ENCODE data around the gene LITAF.

Gene LITAF

DNA sequence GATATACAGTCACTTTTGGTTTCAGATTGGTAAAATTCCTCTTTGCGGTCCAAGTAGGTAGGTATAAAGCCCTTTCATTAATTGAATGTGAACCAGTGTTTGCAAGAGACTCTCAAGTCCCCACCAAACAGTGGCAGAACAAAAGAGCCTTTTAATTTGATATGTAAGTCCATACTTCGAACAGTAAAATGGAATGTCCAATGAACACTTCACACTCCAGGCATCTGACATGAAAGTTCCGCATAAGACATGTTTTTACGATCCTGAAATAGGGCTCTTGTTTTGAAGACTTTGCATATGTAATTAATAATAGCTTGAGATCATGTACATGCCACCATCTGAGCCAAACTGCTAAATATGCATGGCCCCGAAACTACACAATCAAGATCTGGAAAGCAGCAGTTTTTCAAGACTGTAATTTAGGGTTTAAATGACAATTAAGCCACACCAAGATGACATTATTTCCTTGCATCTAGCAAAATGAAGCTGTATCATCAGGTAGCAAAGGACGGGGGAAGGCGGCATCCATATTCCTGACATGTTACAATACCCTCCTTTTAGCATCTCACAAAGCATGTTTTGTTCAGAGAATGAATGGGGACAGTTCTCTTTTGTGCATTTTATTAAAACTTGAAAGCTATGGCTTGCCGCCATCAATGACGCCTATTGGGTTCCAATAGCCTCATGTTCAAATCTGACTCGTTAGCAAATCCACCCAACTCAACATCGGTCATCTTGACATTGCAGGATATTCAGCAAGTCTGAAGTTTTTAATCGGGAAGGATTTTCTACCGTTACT is 39.4 kb downstream of the LITAF start:
- DNase-seq, result no peak

DNA sequence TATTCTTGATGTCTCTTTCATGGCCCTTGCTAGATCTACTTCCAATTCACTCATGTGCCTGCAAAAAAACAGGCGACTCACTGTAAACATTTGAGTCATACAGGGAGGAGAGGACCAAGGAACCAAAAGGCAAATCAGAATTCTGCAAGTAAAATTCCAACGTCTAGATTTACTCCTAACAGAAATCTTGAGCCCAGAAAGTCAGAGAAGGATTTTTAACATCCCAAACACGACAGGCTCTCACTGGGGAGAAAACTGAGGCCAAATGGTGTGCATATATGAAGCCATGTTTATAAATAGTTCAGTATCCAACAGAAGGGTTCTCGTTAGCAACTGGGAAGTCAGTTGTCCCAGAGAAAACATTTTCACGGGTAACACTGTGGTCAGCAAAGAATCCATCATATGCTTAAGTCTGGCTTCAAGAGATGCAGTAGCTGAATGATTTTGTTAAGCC is 40.1 kb downstream of the LITAF start:
- DNase-seq, result no peak

DNA sequence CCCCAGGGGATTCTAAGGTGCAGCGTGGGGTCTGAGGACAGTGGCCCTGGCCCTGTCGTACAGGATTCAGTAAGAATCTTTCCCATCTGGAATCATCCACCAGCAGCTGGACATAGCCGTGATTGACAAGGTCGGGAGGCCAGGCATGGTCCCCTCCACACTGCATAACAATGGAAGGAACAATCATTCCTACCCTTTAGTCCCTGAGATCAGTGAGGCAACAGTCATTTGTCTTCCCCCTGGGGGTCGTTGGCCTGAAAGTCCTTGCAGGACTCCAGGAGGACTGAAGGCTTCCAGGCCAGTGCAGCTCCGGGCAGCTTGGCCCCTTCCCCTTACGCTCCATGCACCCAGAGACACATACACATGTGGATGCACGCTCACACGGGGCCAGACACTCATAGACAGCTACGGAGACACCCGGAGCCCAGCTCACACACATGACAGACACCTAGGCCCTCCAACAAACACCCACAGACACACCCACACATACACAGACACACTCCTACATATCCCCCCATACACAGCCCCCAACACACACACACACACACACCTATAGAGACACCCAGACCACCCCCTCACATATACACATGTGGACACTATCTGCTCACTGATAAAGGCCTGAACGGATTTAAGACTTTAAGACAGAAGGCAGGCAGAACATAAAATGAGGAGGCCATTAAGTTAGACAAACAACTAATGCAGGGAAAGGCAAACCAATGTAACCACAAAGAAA is 42.9 kb downstream of the LITAF start:
- DNase-seq, result no peak

DNA sequence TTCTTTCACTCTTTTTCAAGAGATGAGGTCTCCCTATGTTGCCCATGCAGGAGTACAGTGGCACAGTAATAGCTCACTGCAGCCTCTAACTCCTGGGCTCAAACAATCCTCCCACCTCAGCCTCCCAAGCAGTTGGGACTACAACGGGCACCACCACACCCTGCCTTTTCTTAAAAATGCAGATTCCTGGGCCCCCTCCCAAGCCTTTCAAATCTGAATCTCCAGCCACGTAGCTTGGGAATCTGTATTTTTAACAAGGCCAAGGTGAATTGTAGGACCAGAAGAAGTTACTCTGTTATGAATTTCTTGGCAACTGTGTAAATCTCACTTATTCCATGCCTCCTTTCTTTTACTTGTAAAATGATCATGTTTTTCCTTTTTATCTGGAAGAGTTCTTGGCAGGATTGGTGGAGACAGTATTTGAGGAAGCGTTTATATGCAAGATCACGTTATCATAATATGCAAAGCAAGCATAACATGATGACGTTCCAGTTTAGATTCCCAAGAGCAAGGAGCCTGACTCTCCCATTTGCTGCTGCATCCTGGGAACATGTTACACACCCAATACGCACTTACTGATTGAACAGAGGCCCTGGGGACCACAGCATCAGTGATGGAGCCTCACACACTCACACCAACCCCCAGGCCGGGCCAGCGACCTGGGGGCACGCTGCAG is 44.5 kb downstream of the LITAF start:
- no peak for DNase-seq

DNA sequence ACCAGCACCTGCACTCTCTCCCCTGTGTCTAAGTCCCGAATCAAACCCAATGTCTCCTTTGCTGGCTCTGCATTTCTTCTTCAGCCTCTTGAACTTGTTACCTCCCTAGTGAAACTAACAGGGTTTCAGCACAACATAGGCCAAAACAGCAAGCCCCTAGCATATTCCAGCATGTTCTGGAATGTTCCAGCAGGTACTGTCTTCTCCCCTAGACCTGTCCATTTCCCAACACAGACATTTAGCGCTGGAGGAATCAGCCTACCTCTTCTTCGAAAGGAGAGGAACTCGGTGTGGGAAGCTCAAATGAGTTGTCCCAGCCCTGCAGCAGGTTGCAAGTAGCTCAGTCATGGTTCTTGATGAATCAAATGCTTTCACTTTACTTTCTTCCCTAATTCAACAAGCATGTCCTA is 47.1 kb downstream of the LITAF start:
- DNase-seq, result no peak

DNA sequence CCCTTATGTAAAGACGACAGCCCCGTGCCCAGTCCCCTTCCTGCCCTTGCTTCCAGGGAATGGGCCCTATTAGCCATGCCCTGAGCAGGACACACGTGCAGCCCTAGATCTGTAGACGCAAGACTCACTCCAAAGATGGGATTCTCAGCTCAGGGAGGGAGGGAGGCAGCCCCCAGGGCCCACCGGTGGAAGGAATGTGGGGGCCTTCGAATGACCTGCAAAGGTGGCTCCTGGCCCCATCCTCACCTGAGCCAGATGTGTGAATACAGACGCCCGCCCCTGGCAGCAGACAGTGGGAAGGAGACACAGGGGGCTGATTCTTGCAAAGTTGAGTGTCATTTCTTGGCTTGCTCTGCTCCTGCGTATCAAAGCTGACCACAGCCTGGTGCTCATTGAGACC is 47.8 kb downstream of the LITAF start:
- no peak for DNase-seq

DNA sequence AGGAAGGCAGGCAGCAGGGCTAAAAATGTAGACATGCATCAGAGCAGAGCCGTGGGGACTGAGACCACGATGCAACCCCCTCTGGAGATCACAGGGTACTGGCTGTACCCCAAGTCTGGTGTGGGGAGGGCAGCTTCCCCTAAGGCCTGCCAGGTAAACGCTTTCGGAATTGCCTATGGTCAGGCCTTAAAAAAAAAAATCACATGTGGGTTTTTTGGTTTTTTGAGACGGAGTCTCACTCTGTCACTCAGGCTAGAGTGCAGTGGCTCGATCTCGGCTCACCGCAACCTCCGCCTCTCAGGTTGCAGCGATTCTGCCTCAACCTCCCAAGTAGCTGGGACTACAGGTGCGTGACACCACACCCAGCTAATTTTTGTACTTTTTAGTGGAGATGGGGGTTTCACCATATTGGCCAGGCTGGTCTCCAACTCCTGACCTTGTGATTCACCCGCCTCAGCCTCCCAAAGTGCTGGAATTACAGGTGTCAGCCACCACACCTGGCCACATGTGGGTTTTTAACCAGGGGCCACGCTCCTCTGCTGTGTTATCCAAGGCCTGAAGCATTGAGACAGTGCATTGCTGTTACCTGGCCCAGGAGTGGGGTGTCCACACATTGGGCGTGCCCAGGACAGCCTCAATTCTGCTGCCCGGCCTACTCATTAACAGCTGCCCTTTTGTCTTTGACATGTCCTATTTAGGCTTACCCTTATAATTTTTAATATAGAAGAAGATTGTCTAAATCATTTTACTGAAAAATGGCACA is 50.4 kb downstream of the LITAF start:
- no peak for DNase-seq

DNA sequence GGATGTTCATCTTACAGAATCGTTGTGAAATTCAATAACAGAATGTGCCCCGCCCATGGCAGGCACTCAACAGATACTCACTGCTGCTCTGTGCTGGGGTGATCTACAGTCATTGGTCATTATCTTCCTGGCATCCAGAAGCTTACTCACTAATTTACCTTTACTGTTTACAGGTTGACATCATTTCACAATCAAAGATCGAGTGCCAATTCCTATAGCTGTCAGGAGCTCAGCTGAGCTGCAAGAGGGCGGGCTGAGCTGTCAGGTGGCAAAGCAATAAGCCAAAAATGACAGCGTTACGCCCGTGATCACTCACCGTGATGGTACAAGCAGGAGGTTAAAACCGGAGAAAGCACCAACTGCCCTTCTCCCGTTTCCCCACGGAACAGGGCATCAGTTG is 51.2 kb downstream of the LITAF start:
- no peak for DNase-seq

DNA sequence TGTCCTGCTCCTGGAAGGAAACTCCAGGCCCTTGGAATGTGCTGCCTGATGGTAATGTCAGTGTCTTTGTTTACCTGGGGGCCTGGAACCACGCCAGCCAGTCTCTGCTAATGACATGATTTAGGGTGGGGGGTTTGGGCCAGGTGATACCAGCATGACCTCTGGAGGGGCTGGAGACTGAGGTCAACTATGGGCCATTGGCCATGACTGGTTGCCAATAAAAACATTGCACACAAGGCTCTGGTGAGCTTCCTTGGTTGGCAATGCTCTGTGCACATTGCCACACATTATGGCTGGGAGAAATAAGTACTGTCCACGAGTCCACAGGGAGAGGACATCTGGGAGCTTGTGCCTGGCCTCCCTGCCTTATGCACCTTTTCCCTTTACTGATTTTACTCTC is 52.5 kb downstream of the LITAF start:
- no peak for DNase-seq

DNA sequence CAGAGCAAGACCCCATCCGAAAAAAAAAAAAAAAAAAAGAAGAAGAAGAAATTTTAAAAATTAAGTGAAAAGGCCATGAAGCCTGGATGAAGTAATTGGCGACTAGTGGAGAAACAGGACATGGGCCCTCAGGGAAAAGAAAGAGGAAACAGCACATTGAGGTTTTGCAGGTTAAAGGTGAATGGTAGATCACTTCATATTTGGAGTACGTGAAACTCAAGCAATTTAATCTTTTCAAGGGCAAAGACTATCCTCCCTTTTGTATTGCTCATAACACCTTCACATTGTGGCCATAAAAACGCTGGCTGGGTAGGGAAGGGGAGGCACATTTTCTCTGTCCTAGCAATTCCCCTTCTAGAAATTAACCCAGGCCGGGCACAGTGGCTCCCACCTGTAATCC is 53.1 kb downstream of the LITAF start:
- DNase-seq, result no peak

DNA sequence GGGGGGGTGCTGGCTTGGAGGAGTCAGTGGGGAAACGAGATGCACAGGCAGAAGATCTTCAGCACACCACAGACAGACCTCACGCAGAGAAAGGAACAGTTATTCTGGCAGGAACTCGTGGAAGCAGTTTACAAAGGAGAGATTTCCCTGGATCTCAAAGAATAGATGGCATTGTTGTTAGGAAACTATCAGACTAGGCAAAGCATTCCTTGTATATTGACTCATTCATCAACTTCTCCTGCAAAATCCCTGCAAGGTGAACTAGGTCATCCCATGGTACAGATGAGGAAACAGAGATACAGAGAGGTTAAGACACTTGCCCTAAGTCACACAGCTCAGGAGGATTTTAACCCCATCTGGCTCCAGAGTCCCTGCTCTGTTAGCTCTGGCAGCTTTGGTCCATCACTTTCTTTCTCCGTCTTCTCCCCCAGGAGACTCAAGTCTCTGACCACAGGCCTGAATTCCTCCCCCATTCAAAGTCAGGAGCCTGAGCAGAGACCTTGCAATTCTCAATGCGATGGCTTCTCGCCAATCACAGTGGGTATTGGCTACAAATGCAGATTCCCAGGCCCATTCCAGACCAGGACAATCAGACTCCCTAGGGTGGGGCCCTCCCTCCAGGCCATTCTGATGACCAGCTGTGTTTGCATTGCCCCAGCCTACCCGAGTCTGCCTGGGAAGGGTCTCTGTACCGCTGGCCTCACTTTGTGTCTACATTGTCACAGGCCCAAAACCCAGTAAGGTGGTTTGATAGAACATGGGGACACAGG is 56.4 kb downstream of the LITAF start:
- DNase-seq, result no peak

DNA sequence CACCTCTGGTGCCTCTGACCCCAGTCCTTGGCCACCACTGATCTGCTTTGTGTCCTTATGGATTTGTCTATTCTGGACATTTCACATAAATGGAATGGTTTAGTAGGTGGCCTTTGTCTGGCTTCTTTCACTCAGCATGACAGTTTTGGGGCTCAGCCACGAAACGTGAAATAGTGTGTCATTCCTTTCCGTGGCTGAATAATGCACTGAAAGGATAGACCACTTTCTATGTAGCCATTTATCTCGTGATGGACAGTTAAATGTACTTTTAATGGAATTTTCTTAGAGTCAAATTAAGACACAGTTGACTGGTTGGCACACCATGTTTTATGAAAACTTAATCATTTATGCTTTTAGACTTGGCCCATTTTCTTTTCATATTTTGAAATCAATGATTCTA is 57.4 kb downstream of the LITAF start:
- DNase-seq, result no peak

DNA sequence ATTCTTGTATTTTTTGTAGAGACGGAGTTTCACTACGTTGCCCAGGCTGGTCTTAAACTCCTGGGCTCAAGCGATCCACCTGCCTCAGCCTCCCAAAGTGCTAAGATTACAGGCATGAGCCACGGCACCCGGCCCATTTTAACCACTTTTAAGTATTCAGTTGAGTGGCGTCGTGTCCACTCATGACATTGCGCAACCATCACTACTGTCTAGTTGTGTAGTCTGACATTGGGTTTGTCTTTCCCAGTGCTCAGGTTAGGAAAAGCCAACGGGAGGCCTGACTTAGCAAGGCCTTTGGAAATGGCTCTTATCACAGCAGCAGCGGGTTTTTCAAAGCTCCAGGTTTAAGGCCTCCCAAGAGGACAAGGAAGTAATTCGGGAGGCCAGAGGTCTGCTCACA is 58.7 kb downstream of the LITAF start:
- DNase-seq, result no peak

DNA sequence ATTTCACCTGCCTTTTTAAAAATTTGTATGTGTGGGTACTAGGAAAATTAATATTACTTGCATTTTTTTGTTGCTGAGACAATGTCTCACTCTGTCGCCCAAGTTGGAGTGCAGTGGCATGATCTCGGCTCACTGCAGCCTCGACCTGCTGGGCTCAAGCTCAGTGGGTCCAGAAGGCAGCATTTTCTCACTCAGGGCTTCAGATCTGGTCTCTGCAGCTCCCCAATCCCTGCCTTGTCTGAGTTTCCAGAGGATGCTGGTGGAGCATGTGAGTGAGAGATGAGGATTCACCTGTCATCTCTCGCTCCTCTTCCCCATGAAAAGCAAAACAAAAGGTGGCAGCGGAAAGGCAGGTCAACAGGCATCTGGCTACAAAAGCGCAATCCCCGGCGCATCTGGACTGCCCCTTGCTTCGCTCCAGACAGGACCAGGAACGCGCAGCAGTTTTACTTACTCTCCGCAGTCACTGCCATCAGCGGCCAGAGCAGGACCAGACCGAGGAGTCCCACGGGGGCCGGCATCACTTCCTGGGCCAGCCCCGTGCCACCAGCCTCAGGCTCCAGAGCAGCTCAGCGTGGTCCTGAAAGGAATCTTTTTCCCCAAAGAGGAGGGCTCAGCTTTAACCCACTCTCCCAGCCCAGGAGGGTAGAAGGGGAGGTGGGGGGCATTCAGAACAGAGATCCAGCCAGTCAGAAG is 59.9 kb downstream of the LITAF start:
- DNase-seq, result no peak

DNA sequence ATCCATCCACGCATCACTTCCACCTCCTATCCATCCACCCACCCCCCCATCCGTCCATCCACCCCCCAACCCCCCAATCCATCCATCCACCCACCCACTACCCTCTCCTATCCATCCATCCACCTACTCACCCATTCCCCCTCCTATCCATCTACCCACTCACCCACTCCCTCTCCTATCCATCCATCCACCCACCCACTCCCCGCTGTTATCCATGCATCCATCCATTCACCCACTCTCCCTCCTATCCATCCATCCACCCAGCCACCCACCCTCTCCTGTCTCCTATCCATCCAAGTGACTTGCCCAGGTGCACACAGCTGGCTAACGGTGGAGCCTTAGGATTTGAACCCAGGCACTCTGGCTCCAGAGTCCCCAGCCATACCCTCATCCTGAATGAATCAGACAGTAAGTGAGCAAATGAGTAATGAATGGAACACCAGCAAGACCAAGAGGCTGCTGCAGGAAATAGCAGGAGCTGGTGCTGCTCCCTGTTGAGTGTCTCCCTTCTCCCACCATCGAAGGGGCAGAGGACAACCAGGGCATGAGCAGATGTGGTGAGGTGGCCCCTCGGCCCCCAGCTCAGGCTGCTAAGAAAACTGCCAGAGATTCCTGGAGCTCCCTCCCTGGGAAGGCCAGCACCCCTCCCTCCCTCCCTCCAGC is 62.5 kb downstream of the LITAF start:
- DNase-seq, result no peak

DNA sequence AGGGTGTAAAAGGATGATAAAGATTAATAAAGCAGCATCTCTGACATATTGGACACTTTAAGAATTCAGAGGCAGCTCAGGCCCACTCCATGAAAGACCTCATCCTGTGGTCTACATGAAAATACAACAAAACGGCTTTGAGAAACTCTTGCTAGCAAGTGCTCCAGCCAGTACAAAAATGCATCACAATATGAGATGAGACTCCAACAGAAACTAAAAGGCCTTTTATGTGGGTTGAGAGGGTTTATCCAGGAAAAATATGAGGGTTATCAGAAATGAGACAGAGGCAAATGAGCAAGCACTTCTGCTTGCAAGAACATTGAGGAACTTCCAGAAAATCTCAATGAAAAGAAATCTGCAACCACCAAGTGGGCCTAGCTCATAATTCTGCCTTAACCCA is 65.7 kb downstream of the LITAF start:
- DNase-seq, result peak; percentile 7

DNA sequence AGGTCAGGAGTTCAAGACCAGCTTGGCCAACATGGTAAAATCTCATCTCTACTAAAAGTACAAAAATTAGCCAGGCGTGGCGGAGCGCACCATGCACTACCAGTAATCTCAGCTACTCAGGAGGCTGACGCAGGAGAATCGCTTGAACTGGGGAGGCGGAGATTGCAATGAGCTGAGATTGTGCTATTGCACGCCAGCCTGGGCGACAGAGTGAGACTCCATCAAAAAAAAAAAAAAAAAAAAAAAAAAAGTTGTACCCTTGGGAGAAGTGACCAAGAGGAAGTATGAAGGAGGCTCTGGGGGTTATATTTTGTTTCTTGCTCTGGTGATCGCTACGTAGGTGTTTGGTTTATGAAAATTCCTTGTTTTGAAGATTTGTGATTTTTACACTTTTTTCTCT is 66.3 kb downstream of the LITAF start:
- no peak for DNase-seq

DNA sequence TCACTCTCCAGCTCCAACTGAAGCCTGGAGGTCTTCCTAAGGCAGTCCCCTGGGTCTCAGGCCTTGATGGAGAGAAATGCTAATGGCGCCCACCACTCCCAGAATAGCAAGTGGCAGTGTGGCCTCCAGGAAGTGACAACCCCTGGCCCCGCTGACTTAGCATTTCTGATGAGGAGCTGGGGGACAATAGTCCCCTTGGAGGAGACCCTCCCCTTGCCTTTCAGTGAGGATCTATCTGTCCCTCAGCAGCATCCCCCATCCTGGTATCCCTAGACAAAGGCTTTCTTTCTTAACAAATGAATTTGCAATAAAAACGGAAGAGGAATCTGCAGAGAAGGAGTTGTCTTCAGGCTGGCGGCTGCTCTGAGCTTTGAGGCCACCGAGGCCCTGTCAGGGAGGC is 68.8 kb downstream of the LITAF start:
- no peak for DNase-seq

DNA sequence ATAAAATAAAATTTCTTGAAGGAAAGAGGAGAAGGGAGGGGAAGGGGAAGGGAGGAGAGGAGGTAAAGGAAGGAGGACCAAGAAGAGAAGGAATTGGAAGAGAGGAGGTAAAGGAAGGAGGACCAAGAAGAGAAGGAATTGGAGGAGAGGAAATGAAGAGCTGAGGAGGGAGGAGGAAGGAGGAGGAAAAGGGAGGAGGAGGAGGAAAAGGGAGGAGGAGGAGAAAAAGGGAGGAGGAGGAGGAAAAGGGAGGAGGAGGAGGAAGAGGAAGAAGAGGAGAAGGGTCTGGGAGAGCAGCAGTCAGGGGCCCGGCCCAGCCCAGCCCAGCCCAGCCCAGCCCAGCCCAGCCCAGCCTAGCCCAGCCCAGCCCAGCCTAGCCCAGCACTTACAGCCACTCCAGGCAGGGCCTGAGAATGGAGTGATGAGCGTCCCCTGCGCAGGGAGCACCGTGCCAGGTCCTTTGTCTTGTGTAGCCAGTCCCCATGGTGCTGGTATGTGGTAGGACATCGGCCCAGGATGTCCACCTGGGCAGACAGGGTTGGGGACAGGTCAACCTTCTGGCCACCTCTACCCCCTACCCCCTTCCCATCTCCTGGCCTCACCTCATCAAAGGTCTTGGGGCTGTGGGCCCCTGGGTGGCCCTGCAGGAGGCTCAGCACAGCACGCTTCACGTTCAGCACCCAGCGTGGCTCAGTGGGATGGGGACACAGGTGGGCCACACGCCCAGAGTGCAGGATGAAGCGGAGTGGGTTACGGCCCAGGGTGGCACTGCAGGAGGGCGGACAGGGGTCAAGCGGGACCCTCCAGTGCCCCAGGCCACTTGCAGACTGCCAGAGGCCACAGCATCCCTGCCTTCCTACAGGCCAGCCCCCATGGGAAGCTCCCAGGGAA is 70.9 kb downstream of the LITAF start:
- no peak for DNase-seq

DNA sequence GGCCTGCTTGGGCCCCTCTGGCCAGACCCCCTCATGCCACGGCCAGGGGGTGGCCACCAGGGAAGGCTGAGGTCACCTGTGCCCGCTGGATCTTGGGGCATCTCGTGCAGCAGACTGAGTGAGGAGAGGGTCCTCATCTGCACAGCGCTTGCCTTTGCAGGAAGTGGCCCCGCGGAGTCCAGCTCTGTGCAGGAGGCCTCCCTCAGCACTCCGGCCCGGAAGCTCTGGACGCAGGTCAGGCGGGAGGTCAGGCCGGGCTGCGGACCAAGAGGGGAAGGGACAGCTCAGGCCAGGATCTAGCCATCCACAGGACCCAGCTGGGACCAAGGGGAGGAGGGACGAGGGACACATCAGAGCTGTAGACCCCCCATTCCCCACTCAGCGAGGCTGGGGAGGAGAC is 72.4 kb downstream of the LITAF start:
- no peak for DNase-seq

Measured in OCI-M1 (cell line).